ENCODE results near the gene MTA3.

The MTA3 gene

DNA sequence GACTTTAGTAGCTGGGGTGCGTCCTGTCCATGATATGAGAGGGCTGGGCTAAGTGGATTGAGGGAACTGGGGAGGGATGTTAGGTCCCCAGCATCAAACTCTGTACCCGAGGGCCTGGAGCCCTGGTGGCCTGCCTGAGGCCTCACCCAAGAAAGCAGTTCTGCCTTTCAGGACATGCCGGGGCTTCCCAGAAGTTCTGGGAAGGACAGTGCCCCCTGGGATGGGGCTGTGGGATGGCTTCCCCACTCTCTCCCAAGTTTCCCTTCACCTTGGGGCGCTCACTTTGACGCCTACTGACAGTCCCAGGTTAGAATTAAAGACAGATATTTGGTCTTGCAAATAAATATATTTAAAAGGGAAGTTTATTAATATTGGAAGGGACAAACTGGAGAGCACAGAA lies 193.7 kb downstream of the MTA3 start:
- Histone ChIP-seq H3K27me3 (ENCODE audit: insufficient read depth, low read length, poor library complexity) (no peaks in the 10 kb centered on the region), H3K4me1 (ENCODE audit: control insufficient read depth, low read depth, low read length) (no peaks in the 10 kb centered on the region), H3K79me2 (ENCODE audit: control insufficient read depth, insufficient read depth, low read length) (no peaks in the 10 kb centered on the region), H4K5ac (ENCODE audit: low read length) (no peak overlapping the region), H3K56ac (ENCODE audit: low read length) (no peak overlapping the region), H2AK5ac (ENCODE audit: low read length) (no peak overlapping the region), H3K79me1 (ENCODE audit: low read length) (no peaks in the 10 kb centered on the region), H3K4me3 (ENCODE audit: low read length) (no peak overlapping the region), H3K4ac (ENCODE audit: low read depth, low read length) (no peak overlapping the region), H3K9ac (ENCODE audit: low read length) (no peak overlapping the region), H3K27ac (ENCODE audit: low read depth, low read length) (no peak overlapping the region), H3K18ac (ENCODE audit: low read length) (no peak overlapping the region), H3K23ac (ENCODE audit: low read length) (no peak overlapping the region), H3K36me3 (ENCODE audit: control insufficient read depth, insufficient read depth, low read length) (no peaks in the 10 kb centered on the region), H3K4me2 (ENCODE audit: low read length) (no peak overlapping the region), H4K8ac (ENCODE audit: low read depth, low read length) (no peak overlapping the region), H2BK120ac (ENCODE audit: low read depth, low read length) (no peak overlapping the region), H2BK15ac (replicated peaks; ENCODE audit: low read depth) (no peak overlapping the region), H2BK5ac (ENCODE audit: low read length) (no peak overlapping the region)
- WGBS (ENCODE audit: extremely low coverage, insufficient coverage, low lambda C conversion rate): no CpG with 5 or more reads among the region's 5 CpGs
- DNase-seq: no peak

DNA sequence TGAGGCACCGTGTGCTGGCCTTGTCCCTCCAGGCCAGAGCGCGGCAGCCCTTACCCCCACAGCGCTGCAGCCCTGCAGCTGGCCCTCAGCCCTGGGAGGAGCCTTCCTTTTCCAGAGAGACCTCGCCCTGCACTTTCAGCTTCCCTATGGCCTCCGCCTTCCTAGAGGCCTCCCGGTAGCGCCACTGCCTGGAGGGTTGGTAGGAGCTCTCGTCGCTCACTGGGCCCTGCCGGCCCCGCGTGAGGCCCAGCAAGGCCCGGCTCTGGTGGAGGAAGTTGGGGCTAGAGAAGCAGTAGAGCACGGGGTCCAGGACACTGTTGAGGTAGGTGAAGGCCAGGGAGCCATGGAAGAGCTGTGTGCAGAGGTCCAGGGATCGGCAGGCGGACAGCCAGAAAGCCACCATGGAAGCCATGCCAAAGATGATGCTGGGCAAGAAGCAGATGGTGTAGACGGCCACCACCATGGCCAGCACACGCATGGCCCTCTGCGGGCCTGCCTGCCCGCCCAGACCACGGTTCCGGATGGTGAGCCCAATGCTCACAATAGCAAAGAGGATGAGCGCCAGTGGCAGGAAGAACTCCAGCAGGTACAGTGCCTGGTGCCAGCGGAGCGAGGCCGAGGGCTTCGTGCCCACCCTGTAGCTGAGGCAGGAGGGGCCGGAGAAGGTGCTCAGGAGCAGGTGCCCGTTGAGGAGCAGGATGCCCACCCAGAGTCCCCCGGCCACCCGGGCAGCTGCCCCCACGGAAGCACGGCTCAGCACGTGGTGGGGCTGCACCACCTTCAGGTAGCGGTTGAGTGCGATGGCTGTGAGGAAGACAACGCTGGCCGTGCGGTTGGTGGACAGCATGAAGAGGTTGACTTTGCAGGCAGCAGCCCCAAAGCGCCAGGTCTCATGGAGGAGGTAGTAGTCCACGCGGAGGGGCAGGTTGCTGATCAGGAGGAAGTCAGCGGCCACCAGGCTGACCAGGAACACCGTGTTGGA lies 194.7 kb downstream of the MTA3 start:
- no peak overlapping the region for H3K23ac ChIP-seq (ENCODE audit: low read length)
- H3K4ac ChIP-seq (ENCODE audit: low read depth, low read length): no peak overlapping the region
- H3K79me2 ChIP-seq (ENCODE audit: control insufficient read depth, insufficient read depth, low read length): no peaks in the 10 kb centered on the region
- no peak overlapping the region for H3K27ac ChIP-seq (ENCODE audit: low read depth, low read length)
- no peak overlapping the region for H3K4me2 ChIP-seq (ENCODE audit: low read length)
- WGBS (ENCODE audit: extremely low coverage, insufficient coverage, low lambda C conversion rate): no CpG with 5 or more reads among the region's 45 CpGs
- no peak overlapping the region for H3K9ac ChIP-seq (ENCODE audit: low read length)
- no peak overlapping the region for H2BK120ac ChIP-seq (ENCODE audit: low read depth, low read length)
- no peaks in the 10 kb centered on the region for H3K4me1 ChIP-seq (ENCODE audit: control insufficient read depth, low read depth, low read length)
- no peaks in the 10 kb centered on the region for H3K36me3 ChIP-seq (ENCODE audit: control insufficient read depth, insufficient read depth, low read length)
- no peak overlapping the region for H4K8ac ChIP-seq (ENCODE audit: low read depth, low read length)
- no peaks in the 10 kb centered on the region for H3K79me1 ChIP-seq (ENCODE audit: low read length)
- DNase-seq: no peak
- no peak overlapping the region for H2AK5ac ChIP-seq (ENCODE audit: low read length)
- H3K18ac ChIP-seq (ENCODE audit: low read length): no peak overlapping the region
- no peak overlapping the region for H4K5ac ChIP-seq (ENCODE audit: low read length)
- no peak overlapping the region for H2BK15ac ChIP-seq (replicated peaks; ENCODE audit: low read depth)
- H3K56ac ChIP-seq (ENCODE audit: low read length): no peak overlapping the region
- H2BK5ac ChIP-seq (ENCODE audit: low read length): no peak overlapping the region
- no peak overlapping the region for H3K4me3 ChIP-seq (ENCODE audit: low read length)
- no peaks in the 10 kb centered on the region for H3K27me3 ChIP-seq (ENCODE audit: insufficient read depth, low read length, poor library complexity)

DNA sequence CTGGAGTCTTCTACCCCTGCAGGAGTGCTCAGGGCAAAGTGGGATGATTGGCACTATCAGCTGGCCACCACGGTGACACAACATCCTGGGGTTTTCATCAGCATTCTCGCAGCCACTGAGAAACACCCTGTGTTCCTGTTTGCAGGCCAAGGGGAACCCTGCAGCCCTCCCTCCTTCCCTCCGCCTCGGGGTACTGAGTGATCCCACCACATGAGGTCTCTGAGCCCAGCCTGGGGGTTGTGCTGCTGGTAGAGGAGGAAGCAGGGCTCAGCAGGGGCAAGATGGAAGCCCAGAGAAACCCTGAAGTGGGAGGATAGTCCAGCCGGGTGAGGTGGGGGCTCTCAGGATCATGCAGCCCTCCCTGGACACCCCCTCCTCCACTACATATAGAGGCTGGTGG lies 195.7 kb downstream of the MTA3 start, which contains the start of gene OXER1:
Gene OXER1, minus strand, starts transcription at position 40 of the 400 bp plus-strand sequence. CDS start 73 bp downstream, outside the sequence.
- Histone ChIP-seq H4K8ac (ENCODE audit: low read depth, low read length) (no peak within 1 kb of the TSS), H3K56ac (ENCODE audit: low read length) (no peak within 1 kb of the TSS), H3K4me2 (ENCODE audit: low read length) (no peak within 1 kb of the TSS), H3K79me2 (ENCODE audit: control insufficient read depth, insufficient read depth, low read length) (no peaks in the 10 kb centered on the region), H2BK5ac (ENCODE audit: low read length) (no peak within 1 kb of the TSS), H3K36me3 (ENCODE audit: control insufficient read depth, insufficient read depth, low read length) (no peaks in the 10 kb centered on the region), H3K27ac (ENCODE audit: low read depth, low read length) (no peak within 1 kb of the TSS), H3K23ac (ENCODE audit: low read length) (no peak within 1 kb of the TSS), H2AK5ac (ENCODE audit: low read length) (no peak within 1 kb of the TSS), H3K9ac (ENCODE audit: low read length) (no peak within 1 kb of the TSS), H4K5ac (ENCODE audit: low read length) (no peak within 1 kb of the TSS), H3K4ac (ENCODE audit: low read depth, low read length) (no peak within 1 kb of the TSS), H3K79me1 (ENCODE audit: low read length) (no peaks in the 10 kb centered on the region), H2BK15ac (replicated peaks; ENCODE audit: low read depth) (no peak within 1 kb of the TSS), H2BK120ac (ENCODE audit: low read depth, low read length) (no peak within 1 kb of the TSS), H3K18ac (ENCODE audit: low read length) (no peak within 1 kb of the TSS), H3K4me1 (ENCODE audit: control insufficient read depth, low read depth, low read length) (no peaks in the 10 kb centered on the region), H3K27me3 (ENCODE audit: insufficient read depth, low read length, poor library complexity) (no peaks in the 10 kb centered on the region), H3K4me3 (ENCODE audit: low read length) (no peak within 1 kb of the TSS)
- WGBS (ENCODE audit: extremely low coverage, insufficient coverage, low lambda C conversion rate): no CpG with 5 or more reads among the region's 5 CpGs
- DNase-seq: no peak

GRCh38 chr2:42764901-42765300 lies 196.5 kb downstream of the MTA3 start:
- DNase-seq: no peak
- no peak overlapping the region for H3K56ac ChIP-seq (ENCODE audit: low read length)
- WGBS (ENCODE audit: extremely low coverage, insufficient coverage, low lambda C conversion rate): no CpG with 5 or more reads among the region's 2 CpGs

DNA sequence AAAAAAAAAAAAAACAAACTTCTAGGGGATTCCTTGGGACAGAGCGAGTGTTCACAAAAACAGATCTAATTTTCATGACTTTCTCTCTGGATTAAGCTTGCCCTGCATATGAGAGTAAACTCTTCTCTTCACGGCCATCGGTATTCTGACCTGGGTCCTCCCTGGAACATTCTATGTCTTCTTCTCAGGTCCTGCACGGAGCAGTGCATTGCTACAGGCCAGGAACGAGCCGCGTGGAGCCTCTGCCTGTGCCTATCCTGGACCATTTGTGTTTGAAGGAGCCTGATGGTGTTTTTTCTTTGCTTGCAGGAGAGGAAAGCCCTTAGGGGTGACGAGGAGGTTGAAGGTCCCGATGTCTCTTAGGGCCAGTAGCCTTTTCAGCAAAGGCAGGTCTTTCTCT lies 197.3 kb downstream of the MTA3 start:
- Histone ChIP-seq H4K8ac (ENCODE audit: low read depth, low read length) (no peak overlapping the region), H4K5ac (ENCODE audit: low read length) (no peak overlapping the region), H3K27ac (ENCODE audit: low read depth, low read length) (no peak overlapping the region), H2BK15ac (replicated peaks; ENCODE audit: low read depth) (no peak overlapping the region), H3K23ac (ENCODE audit: low read length) (no peak overlapping the region), H2BK120ac (ENCODE audit: low read depth, low read length) (no peak overlapping the region), H2BK5ac (ENCODE audit: low read length) (no peak overlapping the region), H3K9ac (ENCODE audit: low read length) (no peak overlapping the region), H3K36me3 (ENCODE audit: control insufficient read depth, insufficient read depth, low read length) (no peaks in the 10 kb centered on the region), H3K27me3 (ENCODE audit: insufficient read depth, low read length, poor library complexity) (no peaks in the 10 kb centered on the region), H3K79me1 (ENCODE audit: low read length) (no peaks in the 10 kb centered on the region), H3K4me3 (ENCODE audit: low read length) (no peak overlapping the region), H2AK5ac (ENCODE audit: low read length) (no peak overlapping the region), H3K18ac (ENCODE audit: low read length) (no peak overlapping the region), H3K56ac (ENCODE audit: low read length) (no peak overlapping the region), H3K4me2 (ENCODE audit: low read length) (no peak overlapping the region), H3K4me1 (ENCODE audit: control insufficient read depth, low read depth, low read length) (no peaks in the 10 kb centered on the region), H3K79me2 (ENCODE audit: control insufficient read depth, insufficient read depth, low read length) (no peaks in the 10 kb centered on the region), H3K4ac (ENCODE audit: low read depth, low read length) (no peak overlapping the region)
- no peak for DNase-seq
- WGBS (ENCODE audit: extremely low coverage, insufficient coverage, low lambda C conversion rate): no CpG with 5 or more reads among the region's 9 CpGs

More at GRCh38 chr2:42764901-42765300, 196.5 kb downstream of the MTA3 start:
- no peak overlapping the region for H3K4me2 ChIP-seq (ENCODE audit: low read length)
- no peak overlapping the region for H4K8ac ChIP-seq (ENCODE audit: low read depth, low read length)
- H2BK120ac ChIP-seq (ENCODE audit: low read depth, low read length): no peak overlapping the region
- H3K4ac ChIP-seq (ENCODE audit: low read depth, low read length): no peak overlapping the region
- no peak overlapping the region for H4K5ac ChIP-seq (ENCODE audit: low read length)
- no peak overlapping the region for H3K9ac ChIP-seq (ENCODE audit: low read length)
- H3K23ac ChIP-seq (ENCODE audit: low read length): no peak overlapping the region
- no peaks in the 10 kb centered on the region for H3K36me3 ChIP-seq (ENCODE audit: control insufficient read depth, insufficient read depth, low read length)
- H3K4me3 ChIP-seq (ENCODE audit: low read length): no peak overlapping the region
- H3K79me1 ChIP-seq (ENCODE audit: low read length): no peaks in the 10 kb centered on the region
- H2AK5ac ChIP-seq (ENCODE audit: low read length): no peak overlapping the region
- no peaks in the 10 kb centered on the region for H3K4me1 ChIP-seq (ENCODE audit: control insufficient read depth, low read depth, low read length)
- H3K79me2 ChIP-seq (ENCODE audit: control insufficient read depth, insufficient read depth, low read length): no peaks in the 10 kb centered on the region
- H3K27me3 ChIP-seq (ENCODE audit: insufficient read depth, low read length, poor library complexity): no peaks in the 10 kb centered on the region
- H3K18ac ChIP-seq (ENCODE audit: low read length): no peak overlapping the region
- H2BK5ac ChIP-seq (ENCODE audit: low read length): no peak overlapping the region
- no peak overlapping the region for H2BK15ac ChIP-seq (replicated peaks; ENCODE audit: low read depth)
- no peak overlapping the region for H3K27ac ChIP-seq (ENCODE audit: low read depth, low read length)

Data from mesendoderm (in vitro differentiated cells).